ENCODE measurements around the gene ASCL2.

The ASCL2 gene

GRCh38 chr11:2307501-2308331 lies 37.3 kb upstream of the ASCL2 start:
- DNase-seq, result no peak

GRCh38 chr11:2306877-2307500 lies 36.6 kb upstream of the ASCL2 start:
- DNase-seq, result no peak

- DNase-seq, result no peak
Measured at GRCh38 chr11:2306452-2306823, 36.0 kb upstream of the ASCL2 start.

DNA sequence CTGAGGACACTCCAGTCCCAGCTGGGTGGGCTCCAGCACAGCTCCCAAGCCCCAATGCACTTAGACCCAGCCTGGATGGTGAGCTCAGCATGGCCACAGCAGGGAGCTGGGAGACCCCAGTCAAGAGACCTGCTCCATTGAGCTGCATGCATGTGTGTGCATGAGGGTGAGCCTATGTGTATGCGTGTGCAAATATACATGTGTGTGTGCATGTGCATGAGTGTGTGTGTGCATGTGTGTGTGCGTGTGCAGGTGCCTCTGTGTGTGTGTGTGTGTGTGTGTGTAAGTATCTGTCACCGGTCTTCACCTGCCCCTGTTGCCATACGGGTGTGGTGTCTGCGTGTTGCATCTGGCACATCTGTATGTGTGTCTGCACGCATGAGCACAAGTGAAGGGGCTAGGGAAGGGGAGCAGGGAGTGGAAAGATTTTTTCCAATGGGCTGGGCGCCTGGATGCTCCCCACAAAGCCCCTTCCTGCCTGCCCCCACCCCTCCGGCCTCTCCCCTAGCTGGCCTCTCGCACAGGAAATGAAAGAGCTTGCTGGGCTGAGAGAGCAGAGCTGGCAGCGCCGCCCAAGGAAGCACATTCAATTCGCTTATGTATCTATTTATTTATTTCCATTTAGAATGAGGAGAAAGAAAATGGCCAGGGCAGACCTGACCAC lies 35.5 kb upstream of the ASCL2 start:
- DNase-seq, result no peak

- DNase-seq, result no peak
Measured at GRCh38 chr11:2305140-2305778, 34.9 kb upstream of the ASCL2 start.

- DNase-seq, result no peak
Measured at GRCh38 chr11:2304506-2305139, 34.2 kb upstream of the ASCL2 start.

DNA sequence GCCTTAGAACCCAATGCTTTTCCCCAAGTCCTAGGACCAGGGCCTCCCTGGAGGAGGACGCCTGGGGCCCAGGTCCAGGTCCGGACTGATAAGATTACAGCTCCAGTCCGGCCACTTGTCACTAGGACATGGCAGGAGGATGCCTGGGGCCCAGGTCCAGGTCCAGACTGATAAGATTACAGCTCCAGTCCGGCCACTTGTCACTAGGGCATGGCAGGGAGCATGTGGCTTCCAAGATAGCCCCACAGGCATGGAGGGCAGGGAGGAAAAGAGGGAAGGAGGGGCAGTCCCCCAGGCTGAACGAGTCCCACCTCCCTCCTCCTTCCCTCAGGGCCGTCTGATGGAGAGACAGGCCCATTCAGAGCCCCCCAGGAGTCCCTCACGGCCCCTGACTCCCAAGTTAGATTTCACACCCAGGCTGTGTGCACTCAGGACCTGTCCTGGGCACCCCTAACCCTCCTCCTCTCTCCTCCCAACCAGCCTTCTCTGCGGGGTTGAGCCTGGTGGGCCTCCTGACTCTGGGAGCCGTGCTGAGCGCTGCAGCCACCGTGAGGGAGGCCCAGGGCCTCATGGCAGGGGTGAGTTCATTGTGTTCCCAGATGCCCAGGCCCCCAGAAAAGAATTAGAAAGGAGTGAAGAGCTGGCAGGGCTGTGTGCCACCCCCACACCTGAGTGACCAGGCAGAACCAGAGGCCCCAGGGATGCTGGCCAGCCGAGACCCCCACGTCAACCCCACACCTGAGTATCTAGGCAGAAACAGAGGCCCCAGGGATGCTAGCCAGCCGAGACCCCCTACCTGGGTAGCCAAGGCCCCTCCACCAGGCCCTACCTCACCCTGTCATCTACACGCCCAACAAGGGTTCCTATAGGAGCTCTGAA lies 33.5 kb upstream of the ASCL2 start:
- no peak for DNase-seq

DNA sequence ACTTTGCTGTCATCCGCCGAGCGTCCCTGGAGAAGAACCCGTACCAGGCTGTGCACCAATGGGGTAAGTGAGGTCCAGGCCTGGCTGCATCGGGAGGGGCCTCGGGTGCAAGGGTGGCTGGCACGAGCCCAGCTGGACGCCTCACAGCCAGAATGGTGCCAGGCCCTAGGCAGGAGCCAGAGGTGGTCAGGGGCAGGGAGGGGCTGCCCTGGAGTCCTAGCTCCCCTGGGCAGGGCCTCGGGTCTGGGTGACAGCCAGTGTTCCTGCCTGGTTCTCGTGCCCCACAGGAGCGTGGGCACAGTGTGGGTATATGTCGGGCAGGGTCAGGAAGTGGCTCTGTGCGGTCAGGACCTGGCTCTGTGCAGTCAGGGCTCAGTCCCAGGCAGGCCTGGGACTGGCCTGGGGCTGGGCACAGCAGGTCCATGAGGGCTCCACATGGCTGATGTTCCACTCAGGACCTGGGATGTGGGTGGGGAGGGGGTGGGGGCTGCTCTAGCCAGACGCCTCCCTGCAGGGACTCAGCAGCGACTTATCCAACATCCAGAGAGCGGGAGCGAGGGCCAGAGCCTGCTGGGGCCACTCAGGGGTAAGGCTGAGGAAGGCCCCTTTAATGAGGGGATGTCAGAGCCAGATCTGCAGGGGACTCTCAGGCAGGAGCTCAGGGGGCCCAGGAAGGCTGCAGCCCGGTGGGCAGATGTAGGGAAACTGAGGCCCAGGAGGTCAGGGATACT lies 32.7 kb upstream of the ASCL2 start:
- DNase-seq, result no peak

GRCh38 chr11:2302306-2302895 lies 32.0 kb upstream of the ASCL2 start:
- no peak for DNase-seq

GRCh38 chr11:2301631-2302305 lies 31.4 kb upstream of the ASCL2 start, which contains the start of the genes C11orf21 and TSPAN32:
C11orf21 (minus strand) TSS chr11:2301918; CDS start chr11:2301808, 110 bp downstream.
TSPAN32 (plus strand) TSS chr11:2302013; CDS start chr11:2302150, 137 bp downstream.
- no peak for DNase-seq

GRCh38 chr11:2300936-2301630 lies 30.7 kb upstream of the ASCL2 start:
- DNase-seq, result no peak

- no peak for DNase-seq
Measured at GRCh38 chr11:2300290-2300935, 30.0 kb upstream of the ASCL2 start.

- DNase-seq, result no peak
Measured at GRCh38 chr11:2299773-2300172, 29.4 kb upstream of the ASCL2 start.

GRCh38 chr11:2298795-2299761 lies 28.7 kb upstream of the ASCL2 start:
- no peak for DNase-seq

DNA sequence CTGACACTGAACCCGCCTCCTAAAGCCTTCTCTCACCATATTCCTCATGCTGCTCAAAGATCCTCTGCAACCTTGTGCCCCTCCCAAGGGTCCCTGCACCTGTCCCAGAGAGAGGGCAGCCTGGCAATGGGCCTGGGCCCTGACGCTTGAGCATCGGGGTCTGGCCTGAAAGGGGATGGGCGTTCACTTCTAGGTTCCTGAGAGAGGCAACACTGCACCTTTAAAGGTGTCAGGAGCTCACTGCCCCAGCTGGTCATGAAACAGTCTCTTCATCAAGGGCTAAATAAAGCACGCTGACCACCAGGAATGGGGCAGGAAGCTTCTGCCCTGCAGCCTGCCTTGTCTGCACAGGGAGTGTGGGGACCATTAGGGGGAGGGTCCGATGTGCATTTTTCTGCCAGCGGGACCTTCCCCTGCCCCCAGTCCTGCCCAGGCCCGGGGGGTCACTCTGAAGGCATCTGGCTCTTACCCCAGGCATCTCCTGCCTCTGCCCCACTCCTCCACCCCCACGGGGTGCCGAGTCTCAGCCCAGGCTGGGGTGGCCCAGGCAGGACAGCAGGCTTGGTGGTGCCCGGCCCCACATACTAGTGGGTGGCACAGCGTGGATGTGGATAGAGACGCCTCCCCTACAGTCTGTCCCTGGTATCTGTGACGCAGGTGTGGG lies 27.9 kb upstream of the ASCL2 start:
- DNase-seq, result no peak

DNA sequence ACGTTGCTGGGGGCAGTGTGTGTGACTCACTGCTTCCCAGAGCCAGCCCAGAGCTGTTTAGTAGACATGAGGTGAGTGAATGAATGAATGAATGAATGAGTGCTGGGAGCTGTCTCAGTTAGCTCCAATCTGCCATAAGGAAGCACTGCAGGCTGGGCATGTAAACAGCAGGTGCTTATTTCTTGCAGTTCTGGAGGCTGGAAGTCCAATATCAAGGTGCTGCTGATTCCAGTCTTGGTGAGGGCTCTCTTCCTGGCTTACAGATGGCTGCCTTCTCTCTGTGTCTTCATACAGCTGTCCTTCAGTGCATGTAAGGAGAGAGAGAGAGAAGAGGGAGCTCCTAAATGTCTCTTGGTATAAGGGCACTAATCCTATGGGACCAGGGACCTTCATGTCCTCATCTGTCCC lies 27.2 kb upstream of the ASCL2 start:
- DNase-seq, result no peak

Data from NCI-H510A (cell line).